ENCODE data around the gene PCDH9. TPM values are rescaled to one million over a fixed set of nuclear protein-coding genes. Genes with fewer than 3 reads are reported as not detected.

The PCDH9 gene
- total and polyA plus RNA-seq, 12 donors: 2.9 to 32.0 (median 15.4) TPM

- no peaks in the 10 kb centered on the region for H3K36me3 ChIP-seq
- no peak for ATAC-seq
- H3K4me1 ChIP-seq: no peaks in the 10 kb centered on the region
- TF ChIP-seq, protein P1, sequence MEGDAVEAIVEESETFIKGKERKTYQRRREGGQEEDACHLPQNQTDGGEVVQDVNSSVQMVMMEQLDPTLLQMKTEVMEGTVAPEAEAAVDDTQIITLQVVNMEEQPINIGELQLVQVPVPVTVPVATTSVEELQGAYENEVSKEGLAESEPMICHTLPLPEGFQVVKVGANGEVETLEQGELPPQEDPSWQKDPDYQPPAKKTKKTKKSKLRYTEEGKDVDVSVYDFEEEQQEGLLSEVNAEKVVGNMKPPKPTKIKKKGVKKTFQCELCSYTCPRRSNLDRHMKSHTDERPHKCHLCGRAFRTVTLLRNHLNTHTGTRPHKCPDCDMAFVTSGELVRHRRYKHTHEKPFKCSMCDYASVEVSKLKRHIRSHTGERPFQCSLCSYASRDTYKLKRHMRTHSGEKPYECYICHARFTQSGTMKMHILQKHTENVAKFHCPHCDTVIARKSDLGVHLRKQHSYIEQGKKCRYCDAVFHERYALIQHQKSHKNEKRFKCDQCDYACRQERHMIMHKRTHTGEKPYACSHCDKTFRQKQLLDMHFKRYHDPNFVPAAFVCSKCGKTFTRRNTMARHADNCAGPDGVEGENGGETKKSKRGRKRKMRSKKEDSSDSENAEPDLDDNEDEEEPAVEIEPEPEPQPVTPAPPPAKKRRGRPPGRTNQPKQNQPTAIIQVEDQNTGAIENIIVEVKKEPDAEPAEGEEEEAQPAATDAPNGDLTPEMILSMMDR (IDR thresholded peaks at IDR 0.05): no peak
- 78 to 80% methylated on average over 3 of the region's 3 CpGs for WGBS, 2 donors
- H3K27me3 ChIP-seq: no peaks in the 10 kb centered on the region
- intact Hi-C loops (cut with DNase I): no loop called here
- no peak overlapping the region for H3K4me3 ChIP-seq
- DNase-seq: no peak
- H3K9me3 ChIP-seq: peaks cover 0 to 3% (median 0%) of the 10 kb centered on the region in 11 donors
- H3K27ac ChIP-seq: no peak overlapping the region
These were observed 667.1 kb downstream of the PCDH9 start for GRCh38 chr13:66563076-66563475.

GRCh38 chr13:66562054-66562453 is 668.1 kb downstream of the PCDH9 start:
- H3K36me3 ChIP-seq: no peaks in the 10 kb centered on the region
- no peak for DNase-seq
- intact Hi-C loops (cut with DNase I): no loop called here
- no peak overlapping the region for H3K27ac ChIP-seq
- H3K9me3 ChIP-seq: peaks cover 0 to 3% (median 0%) of the 10 kb centered on the region in 11 donors
- no peak overlapping the region for H3K4me3 ChIP-seq
- H3K27me3 ChIP-seq: no peaks in the 10 kb centered on the region
- no peaks in the 10 kb centered on the region for H3K4me1 ChIP-seq
- ATAC-seq: no peak
- WGBS, 2 donors: 77 to 79% methylated on average over 5 of the region's 5 CpGs
- TF ChIP-seq, protein P1 (IDR thresholded peaks at IDR 0.05): no peak

DNA sequence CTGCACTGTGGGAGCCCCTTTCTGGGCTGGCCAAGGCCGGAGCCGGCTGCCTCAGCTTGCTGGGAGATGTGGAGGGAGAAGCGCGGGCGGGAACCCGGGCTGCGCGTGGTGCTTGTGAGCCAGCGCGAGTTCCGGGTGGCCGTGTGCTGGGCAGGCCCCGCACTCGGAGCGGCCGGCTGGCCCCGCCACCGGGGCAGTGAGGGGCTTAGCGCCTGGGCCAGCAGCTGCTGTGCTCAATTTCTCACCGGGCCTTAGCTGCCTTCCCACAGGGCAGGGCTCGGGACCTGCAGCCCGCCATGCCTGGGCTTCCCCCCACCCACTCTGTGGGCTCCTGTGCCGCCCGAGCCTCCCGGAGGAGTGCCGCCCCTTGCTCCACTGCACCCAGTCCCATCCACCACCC is 669.1 kb downstream of the PCDH9 start:
- Histone ChIP-seq H3K9me3 (peaks cover 0 to 3% (median 0%) of the 10 kb centered on the region in 11 donors), H3K4me1 (no peaks in the 10 kb centered on the region), H3K4me3 (no peak overlapping the region), H3K36me3 (no peaks in the 10 kb centered on the region), H3K27ac (no peak overlapping the region), H3K27me3 (no peaks in the 10 kb centered on the region)
- ATAC-seq (no peak), DNase-seq (no peak)
- TF ChIP-seq, protein P1 (IDR thresholded peaks at IDR 0.05): no peak
- 94 to 97% methylated on average over 24 to 26 of the region's 26 CpGs for WGBS, 2 donors
- intact Hi-C loops (cut with DNase I): no loop called here

- no peaks in the 10 kb centered on the region for H3K36me3 ChIP-seq
- H3K4me1 ChIP-seq: no peaks in the 10 kb centered on the region
- no peak overlapping the region for H3K27ac ChIP-seq
- H3K4me3 ChIP-seq: no peak overlapping the region
- H3K9me3 ChIP-seq: peaks cover 0 to 3% (median 0%) of the 10 kb centered on the region in 11 donors
- no peak for ATAC-seq
- intact Hi-C loops (cut with DNase I): no loop called here
- no peak for DNase-seq
- TF ChIP-seq, protein P1 (IDR thresholded peaks at IDR 0.05): no peak
- H3K27me3 ChIP-seq: no peaks in the 10 kb centered on the region
- WGBS, 2 donors: 26 to 34% methylated on average over 3 of the region's 3 CpGs
These were observed 669.9 kb downstream of the PCDH9 start for GRCh38 chr13:66560189-66560588.
